Stimulated activated CD8-positive, alpha-beta memory T cell treated with anti-CD3 and anti-CD28 coated beads, Interleukin-12 subunit alpha, Interleukin-12 subunit beta, amount 100 ng/mL, for 4 hours (primary cell): ENCODE results near the gene JAKMIP1.

Source experiments
- DNase-seq: peaks from one replicate; pipeline ENCODE4 v3.0.0-alpha.2; 2020; ENCODE audit warnings: low read depth

Gene JAKMIP1

GRCh38 chr4:6065166-6065565 is 135.2 kb downstream of the JAKMIP1 start:
- DNase-seq: no peak

DNA sequence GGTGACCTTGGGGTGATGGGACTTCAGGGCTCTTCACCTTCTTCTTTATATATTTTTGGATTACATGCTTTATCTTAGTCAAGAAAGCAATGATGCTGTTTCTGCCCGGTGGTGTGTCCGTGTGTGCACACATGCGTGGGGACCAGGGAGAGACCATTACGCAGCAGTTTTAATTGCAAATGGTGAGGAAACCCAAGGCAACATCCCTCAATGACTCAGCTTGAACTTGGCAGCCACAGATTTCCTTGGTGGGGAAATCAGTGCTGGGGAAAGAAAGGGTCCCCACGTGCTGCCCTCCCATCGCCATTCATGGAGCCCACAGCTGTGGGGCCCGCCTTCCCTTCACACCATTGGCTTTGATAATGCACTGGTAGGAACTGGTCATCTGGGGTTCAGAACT is 136.0 kb downstream of the JAKMIP1 start:
- DNase-seq: no peak

DNA sequence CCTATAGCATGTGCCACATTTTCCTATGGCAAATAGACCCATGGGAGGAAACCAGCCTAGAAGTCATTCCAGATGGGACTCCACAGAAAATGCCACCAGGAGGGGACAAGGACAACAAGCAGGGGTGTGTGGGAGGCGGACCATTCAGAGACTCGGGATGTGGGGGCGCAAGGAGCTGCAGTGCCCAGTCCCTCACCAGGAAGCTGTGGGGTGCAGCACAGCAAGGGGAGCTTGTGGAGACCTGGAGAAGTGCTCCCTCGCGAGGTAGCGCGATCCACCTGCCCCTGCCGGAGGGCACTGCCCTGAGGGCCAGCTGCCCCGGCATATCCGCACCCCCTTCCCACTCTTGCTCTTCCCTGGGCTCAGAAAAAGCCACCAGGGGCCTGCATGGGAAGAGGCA is 136.7 kb downstream of the JAKMIP1 start:
- no peak for DNase-seq

DNA sequence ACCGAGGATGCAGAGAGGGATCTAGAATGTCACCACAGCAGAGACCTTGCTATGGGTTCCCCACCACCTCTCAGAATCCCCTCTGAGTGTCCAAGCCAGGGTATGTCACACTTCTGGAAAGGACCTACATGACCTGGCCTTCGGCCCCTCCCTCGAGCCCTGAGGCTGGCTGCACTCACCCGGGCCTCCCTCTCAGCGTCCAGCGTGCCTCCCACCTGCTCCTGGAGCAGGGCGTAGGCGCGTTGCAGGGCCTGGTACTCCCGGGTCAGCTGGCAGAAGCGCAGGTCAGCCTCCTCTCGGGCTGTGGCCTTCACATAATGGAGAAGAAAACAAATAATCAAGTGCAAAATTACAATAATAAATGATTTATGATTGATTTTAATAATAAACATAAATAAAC is 138.2 kb downstream of the JAKMIP1 start:
- DNase-seq: no peak

GRCh38 chr4:6059375-6059805 is 141.0 kb downstream of the JAKMIP1 start:
- no peak for DNase-seq

GRCh38 chr4:6058531-6059374 is 141.6 kb downstream of the JAKMIP1 start:
- no peak for DNase-seq

DNA sequence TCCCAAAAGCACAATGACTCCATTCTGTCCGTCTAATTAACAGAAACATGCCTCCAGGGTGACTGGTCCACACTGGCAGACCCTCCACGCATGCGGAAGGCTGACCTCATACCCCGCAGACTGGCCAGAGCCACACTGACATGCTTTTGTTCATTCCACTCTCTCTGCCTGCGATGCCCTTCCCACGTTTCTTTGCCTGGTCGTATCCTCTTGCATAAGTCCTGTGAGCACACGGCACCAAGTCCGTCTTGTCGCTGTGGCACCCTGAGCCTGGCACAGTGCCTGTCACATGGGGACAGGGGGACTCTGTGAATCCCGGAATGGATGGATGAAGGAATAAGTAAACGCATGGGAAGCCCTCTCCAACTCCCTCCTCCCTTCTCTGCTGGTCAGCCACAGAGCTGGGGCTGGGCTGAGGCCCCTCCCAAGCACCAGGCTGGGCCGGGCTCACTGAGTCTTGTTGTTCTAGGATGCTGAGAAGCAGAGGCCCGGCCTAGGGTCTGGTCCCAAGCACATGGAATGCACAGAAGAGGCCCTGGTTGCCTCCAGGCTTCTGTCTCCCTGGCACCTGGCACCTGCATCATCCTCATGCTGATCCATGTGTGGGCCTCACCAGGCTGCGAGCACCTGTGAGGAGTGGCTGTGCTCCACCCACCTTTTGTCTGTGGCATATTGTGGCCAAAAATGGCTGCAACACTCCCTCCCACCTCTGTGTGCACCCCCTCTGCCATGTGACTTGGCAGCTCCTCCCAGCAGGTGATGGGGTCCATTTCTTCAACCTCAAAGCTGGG is 143.2 kb downstream of the JAKMIP1 start:
- DNase-seq: no peak

DNA sequence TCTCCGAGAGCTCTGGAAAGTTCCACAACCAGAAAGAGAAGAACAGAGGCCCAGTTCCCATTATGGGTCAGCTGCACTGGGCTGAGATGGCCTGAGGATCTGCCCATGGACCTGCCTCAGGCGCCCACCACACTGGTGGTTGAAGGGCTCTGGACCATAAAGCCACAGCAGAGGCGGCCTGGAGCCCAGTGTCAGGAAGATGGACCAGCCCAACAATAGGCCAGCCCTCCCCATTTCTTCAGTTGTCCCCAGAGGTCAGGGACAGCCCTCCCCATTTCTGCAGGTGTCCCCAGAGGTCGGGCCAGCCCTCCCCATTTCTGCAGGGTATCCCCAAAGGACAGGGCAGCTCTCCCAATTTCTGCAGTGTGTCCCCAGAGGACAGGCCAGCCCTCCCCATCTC is 144.9 kb downstream of the JAKMIP1 start:
- no peak for DNase-seq

GRCh38 chr4:6055030-6055429 is 145.3 kb downstream of the JAKMIP1 start:
- DNase-seq: no peak

DNA sequence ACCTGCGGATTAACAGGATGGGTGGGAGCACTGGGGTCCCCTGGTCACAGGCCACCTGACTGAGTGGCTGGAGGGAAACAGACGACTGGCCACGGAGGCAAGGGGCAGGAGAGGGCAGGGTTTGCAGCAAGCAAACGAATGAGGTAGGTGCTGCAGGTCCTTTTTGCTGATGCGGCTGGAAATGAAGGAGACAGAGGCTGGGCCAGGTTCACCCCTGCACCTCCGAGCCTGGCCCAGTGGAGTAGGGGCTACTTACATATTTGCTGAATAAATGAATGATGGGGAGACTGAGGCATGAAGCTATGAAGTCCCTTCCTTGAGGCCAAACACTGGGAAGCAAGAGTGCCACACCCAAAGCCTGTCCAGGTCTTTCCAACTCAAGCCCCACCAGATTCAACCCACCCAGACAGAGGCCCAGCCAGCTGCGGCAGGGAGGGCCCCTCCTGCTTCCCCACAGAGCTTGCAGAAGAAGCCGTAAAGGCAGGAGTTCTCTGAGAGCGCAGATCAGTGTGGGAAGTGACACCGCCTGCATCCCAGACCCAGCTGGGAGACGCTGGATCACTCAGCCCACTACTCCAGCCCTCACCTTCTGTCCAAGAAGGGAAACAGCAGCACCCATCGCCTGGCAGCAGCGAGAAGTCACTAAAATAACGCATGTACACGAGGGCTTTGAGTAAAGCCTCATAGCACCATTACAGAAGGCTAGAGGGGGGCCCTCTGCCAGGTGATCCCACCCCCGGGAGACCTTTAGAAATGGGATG is 146.0 kb downstream of the JAKMIP1 start:
- no peak for DNase-seq

- no peak for DNase-seq
Measured at GRCh38 chr4:6052679-6053078, 147.7 kb downstream of the JAKMIP1 start.

DNA sequence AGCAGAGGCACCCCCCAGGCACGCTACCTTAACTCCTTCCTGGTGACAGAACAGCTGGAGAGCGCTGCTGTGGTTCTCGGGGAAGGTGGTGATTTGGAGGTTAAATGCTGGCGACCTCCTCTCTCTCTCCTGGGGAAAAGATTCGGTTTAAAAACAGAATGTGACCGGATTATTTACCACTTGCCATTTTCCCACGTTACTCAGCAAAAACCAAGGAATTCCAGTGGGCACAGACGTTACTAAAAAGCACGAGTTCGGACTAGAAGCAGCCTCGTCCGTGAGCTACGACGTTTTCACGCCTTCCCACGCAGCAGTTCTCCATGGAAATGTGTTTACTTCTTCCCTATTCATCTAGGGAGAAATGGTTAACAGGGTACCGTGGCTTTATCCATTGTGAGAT is 149.8 kb downstream of the JAKMIP1 start:
- DNase-seq: no peak

- no peak for DNase-seq
Measured at GRCh38 chr4:6049985-6050384, 150.4 kb downstream of the JAKMIP1 start.

DNA sequence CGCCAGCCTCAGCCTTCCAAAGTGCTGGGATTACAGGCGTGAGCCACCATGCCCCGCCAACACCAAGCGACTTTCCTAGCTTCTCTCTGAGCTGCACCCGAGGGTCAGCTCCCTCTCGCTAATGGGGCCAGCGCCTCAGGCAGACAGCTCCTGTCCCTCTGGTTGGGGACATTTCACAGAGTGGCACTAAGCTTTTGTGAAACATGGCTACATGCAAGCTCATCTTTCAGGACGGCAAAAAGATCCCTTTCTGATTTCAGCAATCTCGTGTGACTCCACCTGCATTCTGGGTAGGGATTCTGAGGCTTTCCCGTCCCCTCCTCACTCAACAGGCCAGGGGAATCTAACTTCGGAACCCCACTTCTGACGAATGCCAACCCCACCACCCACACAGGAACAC is 151.1 kb downstream of the JAKMIP1 start:
- DNase-seq: no peak

GRCh38 chr4:6048537-6048936 is 151.8 kb downstream of the JAKMIP1 start:
- no peak for DNase-seq

- no peak for DNase-seq
Measured at GRCh38 chr4:6047130-6047673, 153.1 kb downstream of the JAKMIP1 start.

DNA sequence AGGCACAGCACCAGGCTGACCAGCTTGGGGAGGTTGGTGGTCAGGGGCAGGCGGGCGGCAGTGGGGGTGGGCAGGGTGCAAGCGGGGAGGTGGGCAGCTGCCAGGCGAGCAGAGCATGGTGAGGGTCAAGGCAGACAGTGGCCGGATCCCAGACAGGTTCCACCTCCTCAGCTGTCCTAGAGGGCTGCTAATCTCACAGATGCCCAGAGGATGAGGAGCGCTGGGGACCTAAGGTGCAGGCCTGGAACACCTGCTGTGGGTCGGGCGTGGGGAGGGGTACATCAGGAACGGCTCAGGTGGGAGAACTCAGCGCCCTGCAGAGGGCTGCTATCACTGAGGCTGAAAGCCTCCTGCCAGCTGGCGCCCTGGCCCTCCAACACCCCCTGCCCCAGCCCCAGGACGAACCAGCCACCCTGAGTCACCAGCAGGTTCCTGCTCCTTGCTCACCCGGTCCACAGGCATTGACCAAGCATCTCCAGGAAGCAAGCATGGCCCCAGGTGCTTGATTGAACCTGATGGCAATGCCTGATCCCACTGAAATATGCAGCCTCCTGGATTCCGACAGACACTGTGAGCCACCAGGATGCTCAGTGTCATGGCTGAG is 153.7 kb downstream of the JAKMIP1 start:
- no peak for DNase-seq

DNA sequence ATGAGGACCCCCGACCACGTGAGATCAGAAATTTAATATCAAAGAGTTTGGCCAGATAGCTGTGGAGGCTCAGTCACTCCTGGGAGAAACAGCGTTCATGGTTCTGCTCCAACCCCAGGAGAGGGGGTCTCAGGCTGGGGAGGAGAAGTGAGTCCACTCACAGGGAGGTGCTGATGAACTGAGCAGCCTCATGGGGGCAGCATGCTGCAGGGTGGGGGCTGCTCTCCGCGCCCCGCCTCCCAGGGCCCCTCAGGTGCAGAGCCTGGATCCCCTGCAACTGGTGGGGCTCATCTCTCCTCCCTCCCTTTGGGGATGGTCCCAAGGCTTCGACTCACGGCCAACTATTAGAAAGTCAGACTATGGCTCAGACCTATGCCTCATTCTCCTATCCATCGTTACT is 155.5 kb downstream of the JAKMIP1 start:
- no peak for DNase-seq

GRCh38 chr4:6044276-6044675 is 156.1 kb downstream of the JAKMIP1 start:
- DNase-seq: no peak

DNA sequence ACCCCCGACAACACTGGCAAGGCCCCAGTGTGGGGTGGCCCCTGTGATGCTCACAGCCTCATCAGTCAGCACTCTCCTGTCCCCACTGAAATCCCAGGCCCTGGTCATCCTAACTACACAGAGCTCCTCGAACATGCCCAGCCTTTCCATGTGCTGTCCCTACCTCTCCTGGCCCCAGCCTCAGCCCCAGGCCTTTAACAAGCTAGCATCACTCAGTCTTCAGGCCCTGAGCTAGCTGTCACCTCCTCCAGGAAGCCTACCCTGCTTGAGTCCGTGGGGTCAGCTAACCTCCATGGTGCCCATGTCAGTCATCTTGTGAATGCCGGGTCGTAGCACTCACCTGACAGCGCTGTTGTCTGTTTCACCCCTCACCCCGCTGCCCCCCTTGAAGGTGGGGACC is 156.5 kb downstream of the JAKMIP1 start:
- DNase-seq: no peak

GRCh38 chr4:6043188-6043587 is 157.2 kb downstream of the JAKMIP1 start:
- DNase-seq: no peak
